HepG2 (cell line): ENCODE data around the gene SH3PXD2A. TPM values are rescaled to one million over a fixed set of nuclear protein-coding genes. Genes with fewer than 3 reads are reported as not detected.

Experiments
- CSRNP1 ChIP-seq: sonication (generic); formaldehyde crosslinking; IDR thresholded peaks from 2 replicates; pipeline ENCODE4 v1.8.1; 2023; ENCODE audit warnings: mild to moderate bottlenecking, missing genetic modification reagents
- FOXA3 ChIP-seq: IDR thresholded peaks from 2 replicates; pipeline ENCODE4 v1.6.1; 2016; ENCODE audit warnings: missing genetic modification reagents, missing compliant biosample characterization
- FOXK1 ChIP-seq: sonication (generic); formaldehyde crosslinking; IDR thresholded peaks from 2 replicates; pipeline ENCODE4 v1.4.0; 2020; ENCODE audit warnings: low read depth, missing genetic modification reagents, borderline replicate concordance
- HDAC6 ChIP-seq: fragments of 200-600 bp; sonication (generic); IDR thresholded peaks from 2 replicates; pipeline ENCODE4 v1.7.0; 2017; ENCODE audit warnings: mild to moderate bottlenecking, antibody characterized with exemption, low read length, low read depth
- HNF4G ChIP-seq, 2 experiments: sonication (generic) in 1 of 2; formaldehyde crosslinking in 1 of 2; IDR thresholded peaks; 2 replicates each; pipeline versions ENCODE4 v1.4.0 to v1.6.1; 2011 to 2020; ENCODE audit warnings: borderline replicate concordance in 2 of 2, low read depth in 2 of 2, mild to moderate bottlenecking in 2 of 2, low read length in 1 of 2, missing genetic modification reagents in 1 of 2, moderate library complexity in 1 of 2
- HOXA5 ChIP-seq: sonication (generic); formaldehyde crosslinking; IDR thresholded peaks from 2 replicates; pipeline ENCODE4 v1.4.0; 2020; ENCODE audit warnings: missing genetic modification reagents
- NR3C1 ChIP-seq: sonication (generic); formaldehyde crosslinking; IDR thresholded peaks from 2 replicates; pipeline ENCODE4 v1.4.0; 2020; ENCODE audit warnings: missing genetic modification reagents
- REXO4 ChIP-seq: sonication (generic); formaldehyde crosslinking; IDR thresholded peaks from 2 replicates; pipeline ENCODE4 v1.8.0; 2022; ENCODE audit warnings: missing genetic modification reagents, mild to moderate bottlenecking, borderline replicate concordance
- RFX3 ChIP-seq: IDR thresholded peaks from 2 replicates; pipeline ENCODE4 v1.6.1; 2016; ENCODE audit warnings: missing biosample characterization, missing genetic modification reagents
- RFXANK ChIP-seq: IDR thresholded peaks from 2 replicates; pipeline ENCODE4 v1.6.1; 2016
- TAF1 ChIP-seq: sonication (generic); formaldehyde crosslinking; IDR thresholded peaks from 2 replicates; pipeline ENCODE4 v1.4.0; 2020; ENCODE audit warnings: missing genetic modification reagents
- TBX3 ChIP-seq: fragments of 450-650 bp; IDR thresholded peaks from 2 replicates; pipeline ENCODE4 v1.6.1; 2017; ENCODE audit warnings: antibody characterized with exemption, mild to moderate bottlenecking, inconsistent platforms, borderline replicate concordance
- UBTF ChIP-seq: sonication (generic); formaldehyde crosslinking; IDR thresholded peaks from 2 replicates; pipeline ENCODE4 v1.4.0; 2020; ENCODE audit warnings: mild to moderate bottlenecking, missing genetic modification reagents
- ZNF576 ChIP-seq: sonication (generic); formaldehyde crosslinking; IDR thresholded peaks from 2 replicates; pipeline ENCODE4 v1.4.0; 2020; ENCODE audit warnings: mild to moderate bottlenecking, missing genetic modification reagents
- polyA plus RNA-seq, 8 experiments: library from polyadenylated mRNA; depleted of rRNA in 3 of 8; stranded (reverse) in 7 of 8; unstranded in 1 of 8; fragments of >200 nt; fragmentation: Illumina TruSeq in 4 of 8; extraction: Trizol in 4 of 8; gene quantifications; 2 replicates each; pipeline versions ENCODE4 v1.2.1 to v1.2.3, GENCODE V29; 2011 to 2016; ENCODE audit warnings: low read depth in 4 of 8, missing spikeins in 1 of 8, mixed read lengths in 1 of 8; ENCODE audit not compliant: insufficient read depth in 1 of 8
- total RNA-seq, 5 experiments: library from RNA; depleted of rRNA; stranded (reverse); fragments of >200 nt; fragmentation: Illumina TruSeq; extraction: Trizol; gene quantifications; 2 replicates each; pipeline ENCODE4 v1.2.3, GENCODE V29; 2016; ENCODE audit warnings: low read depth in 1 of 5
- TF ChIP-seq, protein P1 (sequence below): sonication (generic); formaldehyde crosslinking; IDR thresholded peaks from 2 replicates; pipeline ENCODE4 v1.8.0; 2022; ENCODE audit warnings: mild to moderate bottlenecking, missing genetic modification reagents; ENCODE audit not compliant: insufficient replicate concordance
- TF ChIP-seq, protein P2 (sequence below): sonication (generic); formaldehyde crosslinking; IDR thresholded peaks from 2 replicates; pipeline ENCODE4 v1.4.0; 2020; ENCODE audit warnings: missing genetic modification reagents
- TF ChIP-seq, protein P3 (sequence below), 2 experiments: sonication (generic) in 1 of 2; formaldehyde crosslinking in 1 of 2; IDR thresholded peaks; 2 replicates each; pipeline versions ENCODE4 v1.5.1 to v1.6.1; 2011 to 2020; ENCODE audit warnings: borderline replicate concordance in 1 of 2, low read depth in 1 of 2, low read length in 1 of 2, mild to moderate bottlenecking in 1 of 2, missing genetic modification reagents in 1 of 2, moderate library complexity in 1 of 2

Gene SH3PXD2A
- total and polyA plus RNA-seq, 2 of the 13 experiments (the other 11 are each of a cell fraction or from before 2014, with no cell fraction given): 11.1 to 11.3 TPM

DNA sequence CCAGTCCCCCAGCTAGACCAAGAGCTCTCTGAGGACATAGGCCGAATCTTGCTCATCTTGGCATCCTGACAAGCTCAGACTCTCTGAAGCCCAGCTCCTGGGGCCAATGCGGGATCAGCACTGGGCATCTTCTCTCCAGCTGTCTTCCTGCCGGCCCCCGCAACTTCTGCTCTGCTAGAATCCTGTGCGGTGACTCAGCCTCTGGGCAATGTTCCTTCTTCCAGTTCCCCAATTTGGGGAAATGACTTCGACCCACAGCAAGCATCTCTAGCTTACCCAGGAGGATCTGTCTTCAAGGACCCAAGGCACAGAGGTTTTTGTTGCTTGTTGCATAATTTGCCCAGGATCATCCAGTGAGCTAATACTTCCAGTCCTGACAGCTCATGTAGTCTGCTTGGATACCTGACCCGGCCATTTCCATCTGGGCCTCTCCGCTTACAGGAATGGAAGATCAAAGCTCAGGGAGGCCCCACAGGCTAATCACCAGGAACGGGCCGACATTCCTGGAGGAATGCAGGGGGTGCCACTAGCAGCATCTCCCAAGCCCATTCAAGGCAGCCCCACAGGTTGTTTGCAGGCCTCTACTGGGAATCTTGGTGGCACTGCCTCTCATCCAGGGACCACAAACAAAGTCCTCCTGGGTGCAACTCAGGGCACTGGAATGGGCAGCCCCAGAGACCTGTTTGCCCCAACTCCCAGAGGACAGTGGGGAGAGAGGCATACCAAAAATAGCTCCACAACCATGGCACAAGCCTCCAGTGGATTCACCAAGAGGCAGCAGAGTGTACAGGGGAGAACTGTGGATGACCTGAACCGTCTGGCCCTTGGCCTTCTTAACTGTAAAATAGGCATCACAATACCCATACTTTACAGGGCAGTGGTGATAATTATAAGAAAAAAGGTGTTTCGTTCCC is 210.0 kb downstream of the SH3PXD2A start (continued):
- TF ChIP-seq HNF4G (IDR thresholded peaks at IDR 0.05; ENCODE audit: borderline replicate concordance, low read depth, low read length) (0 out of 2 replicates have a peak, but pooled peaks have one; percentile 46), HNF4G (CRISPR knock-in tag; IDR thresholded peaks at IDR 0.05; ENCODE audit: borderline replicate concordance, low read depth) (no peak), REXO4 (CRISPR knock-in tag) (no peak), ZNF576 (CRISPR knock-in tag) (no peak), FOXA3 (peak; percentile 12; the same call in 1 of the 2 replicates), RFX3 (CRISPR knock-in tag) (no peak), UBTF (CRISPR knock-in tag) (peak; percentile 53), RFXANK (CRISPR knock-in tag) (peak; percentile 97), TBX3 (peak; percentile 81), HDAC6 (no peak), TAF1 (CRISPR knock-in tag) (no peak), FOXK1 (no peak), NR3C1 (CRISPR knock-in tag) (no peak), HOXA5 (CRISPR knock-in tag) (peak; percentile 62; the same call in 1 of the 2 replicates), CSRNP1 (CRISPR knock-in tag) (no peak)
- TF ChIP-seq, protein P1, sequence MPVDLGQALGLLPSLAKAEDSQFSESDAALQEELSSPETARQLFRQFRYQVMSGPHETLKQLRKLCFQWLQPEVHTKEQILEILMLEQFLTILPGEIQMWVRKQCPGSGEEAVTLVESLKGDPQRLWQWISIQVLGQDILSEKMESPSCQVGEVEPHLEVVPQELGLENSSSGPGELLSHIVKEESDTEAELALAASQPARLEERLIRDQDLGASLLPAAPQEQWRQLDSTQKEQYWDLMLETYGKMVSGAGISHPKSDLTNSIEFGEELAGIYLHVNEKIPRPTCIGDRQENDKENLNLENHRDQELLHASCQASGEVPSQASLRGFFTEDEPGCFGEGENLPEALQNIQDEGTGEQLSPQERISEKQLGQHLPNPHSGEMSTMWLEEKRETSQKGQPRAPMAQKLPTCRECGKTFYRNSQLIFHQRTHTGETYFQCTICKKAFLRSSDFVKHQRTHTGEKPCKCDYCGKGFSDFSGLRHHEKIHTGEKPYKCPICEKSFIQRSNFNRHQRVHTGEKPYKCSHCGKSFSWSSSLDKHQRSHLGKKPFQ: no peak
- TF ChIP-seq, protein P2, sequence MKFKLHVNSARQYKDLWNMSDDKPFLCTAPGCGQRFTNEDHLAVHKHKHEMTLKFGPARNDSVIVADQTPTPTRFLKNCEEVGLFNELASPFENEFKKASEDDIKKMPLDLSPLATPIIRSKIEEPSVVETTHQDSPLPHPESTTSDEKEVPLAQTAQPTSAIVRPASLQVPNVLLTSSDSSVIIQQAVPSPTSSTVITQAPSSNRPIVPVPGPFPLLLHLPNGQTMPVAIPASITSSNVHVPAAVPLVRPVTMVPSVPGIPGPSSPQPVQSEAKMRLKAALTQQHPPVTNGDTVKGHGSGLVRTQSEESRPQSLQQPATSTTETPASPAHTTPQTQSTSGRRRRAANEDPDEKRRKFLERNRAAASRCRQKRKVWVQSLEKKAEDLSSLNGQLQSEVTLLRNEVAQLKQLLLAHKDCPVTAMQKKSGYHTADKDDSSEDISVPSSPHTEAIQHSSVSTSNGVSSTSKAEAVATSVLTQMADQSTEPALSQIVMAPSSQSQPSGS (CRISPR knock-in tag): no peak
- TF ChIP-seq, protein P3, sequence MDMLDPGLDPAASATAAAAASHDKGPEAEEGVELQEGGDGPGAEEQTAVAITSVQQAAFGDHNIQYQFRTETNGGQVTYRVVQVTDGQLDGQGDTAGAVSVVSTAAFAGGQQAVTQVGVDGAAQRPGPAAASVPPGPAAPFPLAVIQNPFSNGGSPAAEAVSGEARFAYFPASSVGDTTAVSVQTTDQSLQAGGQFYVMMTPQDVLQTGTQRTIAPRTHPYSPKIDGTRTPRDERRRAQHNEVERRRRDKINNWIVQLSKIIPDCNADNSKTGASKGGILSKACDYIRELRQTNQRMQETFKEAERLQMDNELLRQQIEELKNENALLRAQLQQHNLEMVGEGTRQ (IDR thresholded peaks at IDR 0.05; ENCODE audit: low read depth, low read length): no peak
- TF ChIP-seq, protein P3 (CRISPR knock-in tag; IDR thresholded peaks at IDR 0.05; ENCODE audit: borderline replicate concordance): no peak
